Fibroblast of lung (primary cell): Measurements from ENCODE around the gene MRPL52. TPM values are rescaled to one million over a fixed set of nuclear protein-coding genes. Genes with fewer than 3 reads are reported as not detected.

Source experiments
- DNase-seq, 2 donors: peaks; one replicate each; pipeline versions ENCODE4 v3.0.0 to v3.0.0-alpha.2; 2010; ENCODE audit warnings: low read depth in 2 of 2
- H2AFZ ChIP-seq: 2 replicates; pipeline ENCODE4 v1.5.1; 2012; ENCODE audit warnings: low read length, control low read depth, inconsistent platforms
- H3K27ac ChIP-seq: 2 replicates; pipeline ENCODE4 v1.5.1; 2011; ENCODE audit warnings: low read length, control low read depth; ENCODE audit not compliant: insufficient read depth
- H3K27me3 ChIP-seq: 2 replicates; pipeline ENCODE4 v1.5.1; 2011; ENCODE audit warnings: mild to moderate bottlenecking, low read length; ENCODE audit not compliant: control insufficient read depth, insufficient read depth
- H3K36me3 ChIP-seq: 2 replicates; pipeline ENCODE4 v1.5.1; 2011; ENCODE audit warnings: low read length; ENCODE audit not compliant: control insufficient read depth, insufficient read depth
- H3K4me1 ChIP-seq: 2 replicates; pipeline ENCODE4 v1.5.1; 2011; ENCODE audit warnings: low read length; ENCODE audit not compliant: control insufficient read depth, insufficient read depth; ENCODE audit errors: extremely low read depth
- H3K4me2 ChIP-seq: 2 replicates; pipeline ENCODE4 v1.5.1; 2011; ENCODE audit warnings: low read length, control low read depth; ENCODE audit not compliant: insufficient read depth; ENCODE audit errors: extremely low read depth
- H3K4me3 ChIP-seq, 4 experiments: fragments of 200-600 bp in 1 of 4; sonication (generic) in 1 of 4; replicated peaks in 1 of 4; 2 replicates each; pipeline ENCODE4 v1.5.1; 2011 to 2016; ENCODE audit warnings: low read length in 4 of 4, low read depth in 3 of 4, mild to moderate bottlenecking in 3 of 4, control low read depth in 2 of 4, inconsistent platforms in 1 of 4, mixed read lengths in 1 of 4; ENCODE audit not compliant: insufficient read depth in 1 of 4; ENCODE audit errors: control extremely low read depth in 1 of 4
- H3K79me2 ChIP-seq: 2 replicates; pipeline ENCODE4 v1.5.1; 2012; ENCODE audit warnings: mild to moderate bottlenecking, low read length, inconsistent platforms; ENCODE audit not compliant: control insufficient read depth, insufficient read depth
- H3K9ac ChIP-seq: 2 replicates; pipeline ENCODE4 v1.5.1; 2011; ENCODE audit warnings: mild to moderate bottlenecking, low read length, control low read depth; ENCODE audit not compliant: insufficient read depth
- H3K9me3 ChIP-seq: 2 replicates; pipeline ENCODE4 v1.5.1; 2012; ENCODE audit warnings: low read depth, low read length; ENCODE audit not compliant: control insufficient read depth, insufficient read depth
- H4K20me1 ChIP-seq: 2 replicates; pipeline ENCODE4 v1.5.1; 2011; ENCODE audit warnings: low read length; ENCODE audit not compliant: control insufficient read depth, insufficient read depth; ENCODE audit errors: extremely low read depth
- CTCF ChIP-seq, 2 donors: IDR thresholded peaks in 1 of 2; conservative IDR thresholded peaks in 1 of 2; 1 replicate in 1 of 2; 2 replicates in 1 of 2; pipeline ENCODE4 v1.5.1; 2011 to 2012; ENCODE audit warnings: low read length in 2 of 2, control low read depth in 1 of 2, inconsistent platforms in 1 of 2, low read depth in 1 of 2, mild to moderate bottlenecking in 1 of 2
- EZH2 ChIP-seq: IDR thresholded peaks from 2 replicates; pipeline ENCODE4 v1.5.1; 2012; ENCODE audit warnings: low read length, control low read depth, mild to moderate bottlenecking; ENCODE audit errors: missing control alignments
- polyA minus RNA-seq: library from RNA; depleted of rRNA, polyadenylated mRNA; stranded (reverse); fragments of >200 nt; gene quantifications from 2 replicates; pipeline ENCODE4 v1.2.3, GENCODE V29; 2011; ENCODE audit warnings: low replicate concordance
- polyA plus RNA-seq, 2 donors: library from polyadenylated mRNA; depleted of rRNA in 1 of 2; stranded (reverse) in 1 of 2; unstranded in 1 of 2; fragments of >200 nt; gene quantifications; 2 replicates each; pipeline ENCODE4 v1.2.1, GENCODE V29; 2011 to 2012; ENCODE audit warnings: missing spikeins in 1 of 2
- total RNA-seq: library from RNA; depleted of rRNA; stranded (reverse); fragments of >200 nt; gene quantifications from 2 replicates; pipeline ENCODE4 v1.2.1, GENCODE V29; 2014

Gene MRPL52
- total RNA-seq = 40.8 and 50.5 TPM in 2 replicates
- 38.0 and 44.1 TPM in 2 replicates for polyA plus RNA-seq
- polyA plus RNA-seq (2012) = 145 and 212 TPM in 2 replicates
- 2.2 and 32.5 TPM in 2 replicates for polyA minus RNA-seq

GRCh38 chr14:22829661-22830442 is at the start of gene MRPL52:
TSS of gene MRPL52 (plus strand) at chr14:22829887. CDS start at chr14:22829913, 26 bp downstream.
- DNase-seq = peak; percentile 84 to 87
- peak within 1 kb of the TSS; percentile 87 for H3K9ac ChIP-seq
- H3K4me2 ChIP-seq = peak within 1 kb of the TSS; percentile 89
- peak within 1 kb of the TSS; percentile 86 for H3K27ac ChIP-seq
- H2AFZ ChIP-seq = peak within 1 kb of the TSS; percentile 48
- H3K4me1 ChIP-seq = peaks cover 2% of the 10 kb centered on the region
- no peaks in the 10 kb centered on the region for H3K27me3 ChIP-seq
- no peaks in the 10 kb centered on the region for H3K36me3 ChIP-seq
- H4K20me1 ChIP-seq = no peaks in the 10 kb centered on the region
- TF ChIP-seq EZH2 (no peak), CTCF (conservative IDR thresholded peaks at IDR 0.05 in 1 of 2, IDR thresholded peaks at IDR 0.05 in 1 of 2; ENCODE audit: low read depth in 1 of 2, low read length in 2 of 2) (no peak)
- H3K4me3 ChIP-seq = peak within 1 kb of the TSS; percentile 75 to 92 (median 84)
- H3K79me2 ChIP-seq = peaks cover 17% of the 10 kb centered on the region
- H3K9me3 ChIP-seq = no peaks in the 10 kb centered on the region

- H3K27ac ChIP-seq = no peak overlapping the region
- no peaks in the 10 kb centered on the region for H4K20me1 ChIP-seq
- no peak overlapping the region for H3K9ac ChIP-seq
- H3K27me3 ChIP-seq = no peaks in the 10 kb centered on the region
- H3K79me2 ChIP-seq = no peaks in the 10 kb centered on the region
- TF ChIP-seq CTCF (conservative IDR thresholded peaks at IDR 0.05 in 1 of 2, IDR thresholded peaks at IDR 0.05 in 1 of 2; ENCODE audit: low read depth in 1 of 2, low read length in 2 of 2) = no peak
- TF ChIP-seq EZH2 = no peak
- no peaks in the 10 kb centered on the region for H3K36me3 ChIP-seq
- H3K9me3 ChIP-seq = no peaks in the 10 kb centered on the region
- no peaks in the 10 kb centered on the region for H3K4me1 ChIP-seq
- H3K4me2 ChIP-seq = no peak overlapping the region
- H3K4me3 ChIP-seq = no peak overlapping the region
- DNase-seq = peak; percentile 25 to 29
- no peak overlapping the region for H2AFZ ChIP-seq
These were observed 49.5 kb upstream of the MRPL52 start for GRCh38 chr14:22780105-22780679.

GRCh38 chr14:22780941-22781300 is 48.8 kb upstream of the MRPL52 start:
- no peaks in the 10 kb centered on the region for H3K9me3 ChIP-seq
- H3K4me1 ChIP-seq = no peaks in the 10 kb centered on the region
- H3K27me3 ChIP-seq = no peaks in the 10 kb centered on the region
- H3K79me2 ChIP-seq = no peaks in the 10 kb centered on the region
- H2AFZ ChIP-seq = no peak overlapping the region
- no peak overlapping the region for H3K4me3 ChIP-seq
- no peaks in the 10 kb centered on the region for H3K36me3 ChIP-seq
- H3K4me2 ChIP-seq = no peak overlapping the region
- TF ChIP-seq CTCF (conservative IDR thresholded peaks at IDR 0.05 in 1 of 2, IDR thresholded peaks at IDR 0.05 in 1 of 2; ENCODE audit: low read depth in 1 of 2, low read length in 2 of 2) (no peak), EZH2 (no peak)
- H3K27ac ChIP-seq = no peak overlapping the region
- H3K9ac ChIP-seq = no peak overlapping the region
- no peak for DNase-seq
- no peaks in the 10 kb centered on the region for H4K20me1 ChIP-seq
